Hepatic stellate cell (primary cell): ENCODE measurements around the gene KCNA10.

Experiments used
- DNase-seq: peaks from one replicate; pipeline ENCODE4 v3.0.0; 2011; ENCODE audit warnings: low spot score

The KCNA10 gene

DNA sequence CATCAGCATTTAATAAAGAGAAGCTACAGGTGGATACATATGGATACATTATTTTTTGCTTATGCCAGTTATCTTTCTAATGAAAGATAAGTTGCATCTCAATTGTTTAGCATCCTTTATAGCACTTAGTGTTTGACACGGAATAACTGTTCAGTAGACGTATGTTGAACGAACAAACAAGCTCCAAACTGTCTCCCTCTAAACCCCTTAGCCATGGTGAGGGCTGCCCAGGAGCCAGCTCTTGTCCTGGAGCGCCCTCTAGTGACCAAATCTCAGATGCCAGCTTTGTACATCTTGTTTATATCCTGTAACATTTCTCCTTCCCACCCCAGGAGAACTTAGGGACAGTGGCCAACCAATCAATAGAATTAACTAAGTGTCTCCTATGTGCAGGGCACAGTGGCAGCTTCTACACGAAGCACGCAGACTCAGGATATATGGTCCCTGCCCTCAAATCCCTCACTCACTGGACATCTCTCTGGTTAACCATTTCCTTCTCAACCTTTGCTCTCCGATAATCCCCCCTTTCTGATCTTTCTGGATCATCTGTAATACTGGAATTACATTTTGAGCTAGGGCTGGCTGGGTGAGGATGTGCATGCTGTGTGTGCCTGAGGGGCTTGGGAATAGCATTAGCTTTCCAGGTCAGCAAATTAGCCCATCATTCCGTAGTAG lies 22.9 kb downstream of the KCNA10 start:
- DNase-seq: peak; percentile 86

DNA sequence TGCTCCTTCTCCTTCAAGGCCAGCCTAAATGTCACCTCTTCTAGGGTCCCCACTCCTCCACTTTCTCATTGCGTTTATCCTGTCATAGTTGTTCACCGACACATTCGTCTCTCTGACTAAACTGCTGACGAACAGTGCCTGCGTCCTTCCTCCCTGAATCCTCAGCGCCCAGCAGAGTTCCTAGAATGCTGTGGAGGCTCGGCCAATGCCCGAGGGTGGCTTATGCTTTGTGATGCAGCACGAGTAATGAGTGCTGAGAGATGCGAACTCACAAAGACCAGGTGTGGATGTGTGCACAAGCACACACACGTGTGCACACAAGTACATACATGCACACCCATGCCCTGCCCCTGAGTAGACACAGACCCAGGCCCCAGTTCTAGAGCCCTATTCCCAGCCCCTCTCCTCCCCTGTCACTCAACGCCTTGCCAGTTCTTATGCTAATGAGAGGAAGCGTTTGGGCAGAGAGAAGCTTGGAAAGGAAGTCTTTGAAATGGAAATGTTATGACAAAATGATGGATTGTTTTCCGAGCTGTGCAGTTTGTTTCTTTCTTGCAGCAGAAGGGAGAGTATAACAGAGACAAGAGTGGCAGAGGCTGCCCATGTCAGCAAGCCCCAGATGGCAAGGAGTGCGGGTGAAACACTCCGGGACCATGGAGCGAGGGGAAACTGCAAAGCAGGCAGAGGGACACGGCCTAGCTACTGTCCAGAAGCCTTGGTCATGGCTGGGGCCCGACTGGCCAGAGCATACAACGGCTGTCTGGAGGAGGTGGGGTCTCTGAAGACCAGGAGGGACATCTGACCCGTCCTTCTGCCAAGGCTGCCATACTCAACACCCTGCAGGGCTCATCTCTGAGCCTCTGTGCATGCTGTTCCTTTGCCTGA lies 24.2 kb downstream of the KCNA10 start:
- DNase-seq: no peak

- DNase-seq: no peak
Measured at GRCh38 chr1:110494036-110494435, 24.9 kb downstream of the KCNA10 start.

GRCh38 chr1:110493059-110493699 lies 25.8 kb downstream of the KCNA10 start:
- no peak for DNase-seq

DNA sequence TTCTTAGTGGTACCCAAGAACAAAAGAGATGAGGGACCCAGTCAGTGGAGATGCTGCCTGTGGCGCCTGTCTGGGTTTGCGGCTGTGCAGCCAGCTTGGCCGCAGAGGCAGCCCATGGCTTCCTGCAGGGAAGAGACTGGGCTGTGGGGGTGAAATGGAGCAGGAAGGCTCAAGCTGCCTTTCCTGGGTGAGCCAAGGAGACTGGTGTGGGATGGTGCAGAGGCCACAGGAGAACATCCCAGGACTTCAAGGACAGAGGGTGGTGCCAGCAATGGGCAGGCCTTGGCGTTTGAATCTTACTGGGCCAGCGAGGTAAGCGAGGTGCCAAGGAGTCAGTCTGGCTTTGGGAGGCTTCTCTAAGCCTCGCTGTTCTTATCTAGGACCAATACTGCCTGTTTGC lies 26.4 kb downstream of the KCNA10 start:
- DNase-seq: no peak

- no peak for DNase-seq
Measured at GRCh38 chr1:110490791-110491451, 28.1 kb downstream of the KCNA10 start.

DNA sequence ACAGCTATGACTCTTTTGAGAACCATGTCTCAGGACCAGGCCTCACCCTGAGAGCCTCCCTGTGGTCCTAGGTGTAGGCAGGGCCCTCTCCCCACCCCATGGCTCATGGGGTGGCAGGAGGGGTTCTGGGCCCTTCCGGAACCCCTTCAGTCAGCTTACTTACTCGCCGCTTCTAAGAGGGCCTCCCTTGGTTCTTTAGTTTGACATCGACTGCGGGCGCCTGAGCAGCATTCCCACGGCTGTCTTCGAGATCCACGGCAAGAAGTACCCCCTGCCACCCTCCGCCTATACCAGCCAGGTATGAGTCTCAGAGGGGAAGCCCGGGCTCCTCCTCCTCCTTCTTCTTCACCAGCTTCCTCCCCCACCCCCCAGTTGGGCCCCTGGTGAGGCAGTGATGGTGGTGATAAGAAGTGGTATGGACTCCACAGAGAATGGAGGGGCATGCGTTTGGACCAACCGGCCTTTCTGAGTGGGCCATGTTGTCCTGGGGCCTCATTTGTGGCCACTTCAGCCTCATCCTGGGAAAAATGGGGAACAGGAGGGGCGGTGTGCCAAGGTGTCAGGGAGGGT lies 28.9 kb downstream of the KCNA10 start:
- no peak for DNase-seq

- DNase-seq: no peak
Measured at GRCh38 chr1:110489406-110489805, 29.6 kb downstream of the KCNA10 start.

DNA sequence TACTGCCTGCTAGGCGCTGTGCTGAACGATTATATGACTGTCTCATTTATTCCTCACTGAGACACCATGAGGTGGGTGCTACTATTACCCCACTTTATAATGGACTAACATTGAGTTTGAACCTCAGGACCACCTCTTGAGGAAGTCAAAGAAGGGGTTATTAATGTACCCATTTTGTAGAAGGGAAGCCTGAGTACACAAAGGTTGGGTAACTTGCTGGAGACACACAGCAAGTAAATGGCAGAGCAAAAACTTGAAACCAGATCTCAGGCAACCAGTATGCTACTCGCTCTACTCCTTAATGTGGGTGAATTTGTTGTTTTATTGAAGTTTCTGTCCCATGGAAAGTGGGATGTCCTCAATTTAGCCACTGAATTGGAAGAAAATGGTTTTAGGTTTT lies 30.1 kb downstream of the KCNA10 start:
- DNase-seq: no peak

- no peak for DNase-seq
Measured at GRCh38 chr1:110488161-110488560, 30.8 kb downstream of the KCNA10 start.

GRCh38 chr1:110487726-110488125 lies 31.2 kb downstream of the KCNA10 start:
- no peak for DNase-seq

- DNase-seq: no peak
Measured at GRCh38 chr1:110485725-110486124, 33.2 kb downstream of the KCNA10 start.

- DNase-seq: no peak
Measured at GRCh38 chr1:110484801-110485200, 34.2 kb downstream of the KCNA10 start.

DNA sequence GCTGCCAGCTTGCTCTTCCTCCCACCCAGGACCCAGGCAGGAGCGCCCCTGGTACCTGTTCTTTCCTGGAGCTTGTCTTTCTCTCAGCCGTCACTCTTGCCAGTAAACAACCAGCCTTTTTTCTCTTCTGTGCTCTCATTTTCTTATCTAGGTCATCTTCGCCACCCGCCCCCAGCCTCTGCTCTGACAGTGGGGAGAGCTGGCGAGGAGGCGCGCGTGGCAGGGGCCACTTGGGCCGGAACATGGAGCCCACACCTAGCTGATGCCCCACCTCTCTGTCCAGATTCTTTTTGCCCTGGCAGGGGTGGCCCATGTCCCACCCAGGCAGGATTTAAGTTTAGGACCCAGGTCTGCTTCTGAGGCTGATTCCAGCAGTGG lies 35.7 kb downstream of the KCNA10 start:
- DNase-seq: no peak

DNA sequence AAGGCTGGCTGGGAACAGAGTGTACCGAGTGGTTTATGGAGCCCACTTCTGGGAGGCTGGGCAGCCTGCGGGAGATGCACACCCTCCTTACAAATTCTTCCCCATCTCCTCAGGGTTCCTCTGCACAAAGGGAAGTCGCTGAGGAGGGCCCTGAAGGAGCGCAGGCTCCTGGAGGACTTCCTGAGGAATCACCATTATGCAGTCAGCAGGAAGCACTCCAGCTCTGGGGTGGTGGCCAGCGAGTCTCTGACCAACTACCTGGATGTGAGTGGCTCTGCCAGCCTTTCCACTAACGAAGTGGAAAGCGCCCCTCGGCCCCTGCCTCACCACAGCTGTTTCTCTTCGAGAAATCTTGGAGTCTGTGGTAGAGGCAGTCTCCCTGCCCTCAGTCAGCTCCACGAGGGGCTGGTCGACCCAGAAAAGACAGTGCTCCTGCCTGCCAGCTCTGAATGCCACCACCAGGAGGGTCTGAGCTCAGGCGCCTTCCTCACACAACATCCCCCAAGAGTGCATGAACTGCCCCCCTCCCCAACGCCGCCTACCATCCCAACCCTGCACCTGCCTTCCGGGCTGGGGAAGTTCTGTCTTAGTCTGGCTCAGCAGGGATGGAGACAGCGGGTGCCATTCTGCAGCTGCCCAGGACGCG lies 36.2 kb downstream of the KCNA10 start:
- no peak for DNase-seq

GRCh38 chr1:110481968-110482623 lies 36.9 kb downstream of the KCNA10 start:
- no peak for DNase-seq

- no peak for DNase-seq
Measured at GRCh38 chr1:110480356-110481096, 38.4 kb downstream of the KCNA10 start.

DNA sequence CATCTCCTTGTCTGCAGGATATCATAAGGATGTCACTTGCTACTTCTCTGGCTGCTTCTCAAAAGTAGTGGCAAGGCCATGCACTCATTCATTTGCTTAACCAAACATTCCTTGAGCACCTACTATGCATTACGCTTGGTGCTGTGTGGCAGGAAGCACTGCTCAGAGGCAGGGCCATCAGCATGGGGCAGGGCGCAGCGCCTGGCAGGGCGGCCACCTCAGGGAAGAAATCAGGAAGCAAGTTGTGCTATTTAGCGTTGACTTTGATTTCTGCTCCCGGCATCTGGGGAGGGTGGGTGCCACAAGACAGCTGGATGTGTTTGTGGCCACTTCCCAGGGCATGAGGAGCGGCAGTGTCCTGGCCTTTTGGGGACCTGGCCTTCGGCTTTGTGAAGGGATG lies 40.1 kb downstream of the KCNA10 start:
- no peak for DNase-seq

DNA sequence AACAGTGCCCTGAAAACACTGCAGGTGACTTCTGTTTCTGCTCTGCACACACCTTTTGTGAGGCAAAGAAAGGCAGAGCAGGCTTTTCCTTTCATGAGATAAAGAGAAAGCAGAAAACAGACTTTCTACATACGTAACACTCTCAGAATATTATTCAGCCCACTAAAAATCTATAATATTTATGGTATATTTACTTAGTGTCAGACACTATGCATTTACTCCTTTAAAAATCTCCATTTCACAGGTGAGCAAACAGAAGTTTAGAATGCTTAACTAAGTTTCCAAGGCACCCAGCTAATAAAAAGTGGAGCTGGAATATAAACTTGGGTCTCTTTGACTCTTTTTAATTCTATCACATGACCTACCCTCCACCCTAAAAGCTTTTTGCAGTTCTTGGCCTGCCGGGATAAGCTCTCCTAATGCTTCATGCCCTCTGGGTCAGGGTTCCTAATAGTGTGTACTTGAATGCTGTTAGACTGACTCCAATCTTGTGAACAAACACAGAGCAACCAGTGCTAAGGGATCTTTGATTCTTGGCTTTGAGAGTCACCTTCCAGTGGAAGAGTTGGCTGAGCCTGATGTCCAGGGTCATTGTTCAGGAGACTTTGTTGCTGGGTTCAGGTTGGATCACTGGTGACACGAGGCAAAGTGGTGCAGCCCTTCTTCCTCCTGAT lies 40.9 kb downstream of the KCNA10 start:
- DNase-seq: no peak

GRCh38 chr1:110477445-110477957 lies 41.5 kb downstream of the KCNA10 start:
- DNase-seq: no peak
